Mucosa of descending colon (tissue), 3 donors: ENCODE measurements around the gene ZNF764. TPM values are rescaled to one million over a fixed set of nuclear protein-coding genes. Genes with fewer than 3 reads are reported as not detected.
"Not testable (repeated sequence)": the region's sequence is repeated elsewhere in the genome, so short reads cannot be mapped to it uniquely, and the experiment has no call there.

Experiments used
- ATAC-seq: fragments of 200-7000 bp; cut with Tn5 transposase; one replicate; pipeline ENCODE4 v1.9.1; 2020; ENCODE audit warnings: mild to moderate bottlenecking, moderate library complexity
- DNase-seq, 3 donors: peaks; one replicate each; pipeline ENCODE4 v3.0.0-alpha.2; 2020
- H3K36me3 ChIP-seq: fragments of 200-600 bp; one replicate; pipeline ENCODE4 v1.8.0; 2021; ENCODE audit warnings: low read depth, mild to moderate bottlenecking
- H3K4me1 ChIP-seq: fragments of 200-600 bp; one replicate; pipeline ENCODE4 v1.8.0; 2021; ENCODE audit warnings: low read depth, mild to moderate bottlenecking
- H3K4me3 ChIP-seq: fragments of 200-600 bp; one replicate; pipeline ENCODE4 v1.8.0; 2021; ENCODE audit warnings: mild to moderate bottlenecking
- H3K9me3 ChIP-seq: fragments of 200-600 bp; one replicate; pipeline ENCODE4 v1.8.0; 2021; ENCODE audit warnings: mild to moderate bottlenecking
- CTCF ChIP-seq: fragments of 200-600 bp; IDR thresholded peaks from one replicate; pipeline ENCODE4 v1.8.0; 2022; ENCODE audit warnings: antibody characterized with exemption, mild to moderate bottlenecking
- intact Hi-C, 2 donors: fragments of 100-400 bp; cut with DNase I in 1 of 2; cut with micrococcal nuclease in 1 of 2; formaldehyde crosslinking; loops; one replicate each; pipeline versions ENCODE4 v1.11.0 to v1.11.1; 2022; cut with DNase I, micrococcal nuclease
- total RNA-seq, 3 donors: library from RNA; stranded (reverse); fragmentation: NEBNext Ultra II Directional in 2 of 3; extraction: Animal tissue kit (Norgen Biotek cat#: 25700) in 2 of 3; gene quantifications; one replicate each; pipeline versions ENCODE4 v1.2.1 to v1.2.4, GENCODE V29; 2021 to 2023
- donor health status: DM: no; HTN: no; CAD: no; lungs with moderate emphysema.
- donor health status: DM: no; HTN: no; CAD: no.
- donor health status: DM: no; HTN: yes; CAD: no.

ZNF764 gene
- total RNA-seq, 3 donors from 2014 or later: 11.2 to 20.2 (median 12.7) TPM

GRCh38 chr16:30602616-30603277 lies 44.6 kb upstream of the ZNF764 start:
- no peak for DNase-seq
- no peak overlapping the region for H3K4me3 ChIP-seq
- ATAC-seq: no peak
- intact Hi-C loops: no loop called here
- peaks cover 6% of the 10 kb centered on the region for H3K4me1 ChIP-seq
- no peak for TF ChIP-seq CTCF
- H3K9me3 ChIP-seq: no peaks in the 10 kb centered on the region
- peaks cover 4% of the 10 kb centered on the region for H3K36me3 ChIP-seq

- intact Hi-C loops: no loop called here
- ATAC-seq: no peak
- no peak for TF ChIP-seq CTCF
Measured at GRCh38 chr16:30601966-30602365, 43.8 kb upstream of the ZNF764 start.

GRCh38 chr16:30600929-30601328 lies 42.8 kb upstream of the ZNF764 start:
- Histone ChIP-seq H3K4me3 (no peak overlapping the region), H3K36me3 (peaks cover 4% of the 10 kb centered on the region), H3K4me1 (peaks cover 6% of the 10 kb centered on the region), H3K9me3 (no peaks in the 10 kb centered on the region)
- ATAC-seq: no peak
- DNase-seq: no peak
- intact Hi-C loops: no loop called here
- TF ChIP-seq CTCF: no peak

More at GRCh38 chr16:30601966-30602365, 43.8 kb upstream of the ZNF764 start:
- H3K4me3 ChIP-seq: no peak overlapping the region
- no peak for DNase-seq
- no peaks in the 10 kb centered on the region for H3K9me3 ChIP-seq
- H3K36me3 ChIP-seq: peaks cover 4% of the 10 kb centered on the region
- peaks cover 6% of the 10 kb centered on the region for H3K4me1 ChIP-seq

GRCh38 chr16:30600215-30600614 lies 42.0 kb upstream of the ZNF764 start:
- DNase-seq (no peak), ATAC-seq (no peak)
- peaks cover 6% of the 10 kb centered on the region for H3K4me1 ChIP-seq
- peaks cover 4% of the 10 kb centered on the region for H3K36me3 ChIP-seq
- no peaks in the 10 kb centered on the region for H3K9me3 ChIP-seq
- no peak for TF ChIP-seq CTCF
- intact Hi-C loops: no loop called here
- no peak overlapping the region for H3K4me3 ChIP-seq

- Histone ChIP-seq H3K9me3 (no peaks in the 10 kb centered on the region), H3K4me3 (no peak overlapping the region), H3K4me1 (peaks cover 5% of the 10 kb centered on the region), H3K36me3 (no peaks in the 10 kb centered on the region)
- TF ChIP-seq CTCF: no peak
- ATAC-seq: no peak
- intact Hi-C loops: no loop called here
- DNase-seq: no peak
Measured at GRCh38 chr16:30592871-30593270, 34.7 kb upstream of the ZNF764 start.

- H3K4me3 ChIP-seq, H3K4me1 ChIP-seq, intact Hi-C loops, ATAC-seq, H3K9me3 ChIP-seq, H3K36me3 ChIP-seq: not testable (repeated sequence)
- peak in 1 of 3 donors; percentile 12 for DNase-seq
Measured at GRCh38 chr16:30590869-30591268, 32.7 kb upstream of the ZNF764 start.

GRCh38 chr16:30589582-30589981 lies 31.4 kb upstream of the ZNF764 start:
- H3K4me1 ChIP-seq: peaks cover 10% of the 10 kb centered on the region
- intact Hi-C loops, H3K36me3 ChIP-seq, ATAC-seq, H3K9me3 ChIP-seq, DNase-seq, H3K4me3 ChIP-seq: not testable (repeated sequence)
